B cell (primary cell): ENCODE data around the gene FER. TPM values are rescaled to one million over a fixed set of nuclear protein-coding genes. Genes with fewer than 3 reads are reported as not detected.
"Not testable (repeated sequence)": the region's sequence is repeated elsewhere in the genome, so short reads cannot be mapped to it uniquely, and the experiment has no call there.

Source experiments
- ATAC-seq: fragments of 200-7000 bp; cut with Tn5 transposase; one replicate; pipeline ENCODE4 v1.10.0; 2021; ENCODE audit warnings: low read depth, mild to moderate bottlenecking, moderate number of reproducible peaks, moderate library complexity
- CTCF ChIA-PET: fragments of 350-600 bp; sonication (Branson Sonifier 250); formaldehyde crosslinking; loops from one replicate; lab custom pipeline; 2021; ENCODE audit warnings: antibody characterized with exemption, inconsistent platforms; lab: Charles Lee
- POLR2A ChIA-PET: fragments of 350-600 bp; sonication (Branson Sonifier 250); formaldehyde crosslinking; loops from one replicate; lab custom pipeline; 2021; ENCODE audit warnings: antibody characterized with exemption; lab: Charles Lee
- DNase-seq: peaks from one replicate; pipeline ENCODE4 v3.0.0; 2013
- H2AFZ ChIP-seq: 2 replicates; pipeline ENCODE4 v1.6.1; 2012; ENCODE audit warnings: mild to moderate bottlenecking, low read depth, low read length; ENCODE audit not compliant: insufficient read depth, poor library complexity, severe bottlenecking
- H3K27ac ChIP-seq, 2 donors: 1 replicate in 1 of 2; 2 replicates in 1 of 2; pipeline ENCODE4 v1.5.1; 2012 to 2013; ENCODE audit warnings: low read length in 2 of 2, mild to moderate bottlenecking in 2 of 2, moderate library complexity in 1 of 2
- H3K27me3 ChIP-seq, 4 experiments: fragments of 200-600 bp in 1 of 4; sonication (generic) in 1 of 4; replicated peaks in 1 of 4; 1 replicate in 2 of 4; 2 replicates in 2 of 4; pipeline versions ENCODE4 v1.6.1 to v1.7.0; 2013 to 2016; ENCODE audit warnings: low read length in 3 of 4, mild to moderate bottlenecking in 2 of 4, mixed read lengths in 1 of 4, moderate library complexity in 1 of 4; ENCODE audit not compliant: insufficient read depth in 4 of 4, control insufficient read depth in 3 of 4; ENCODE audit errors: control extremely low read depth in 1 of 4
- H3K36me3 ChIP-seq, 2 experiments: replicated peaks in 1 of 2; 1 replicate in 1 of 2; 2 replicates in 1 of 2; pipeline versions ENCODE4 v1.6.1 to v1.7.1; 2013; ENCODE audit warnings: low read length in 1 of 2; ENCODE audit not compliant: insufficient read depth in 2 of 2, control insufficient read depth in 1 of 2; ENCODE audit errors: control extremely low read depth in 1 of 2, extremely low read depth in 1 of 2
- H3K4me1 ChIP-seq, 2 donors: fragments of 200-600 bp in 1 of 2; sonication (generic) in 1 of 2; 1 replicate in 1 of 2; 2 replicates in 1 of 2; pipeline versions ENCODE4 v1.5.1 to v1.6.1; 2013 to 2017; ENCODE audit warnings: low read length in 2 of 2; ENCODE audit not compliant: control insufficient read depth in 2 of 2, insufficient read depth in 2 of 2
- H3K4me2 ChIP-seq: replicated peaks from 2 replicates; pipeline ENCODE3; 2012; ENCODE audit warnings: mild to moderate bottlenecking, low read depth, low read length; ENCODE audit not compliant: poor library complexity, severe bottlenecking
- H3K4me3 ChIP-seq, 5 experiments: fragments of 200-600 bp in 1 of 5; sonication (generic) in 1 of 5; 1 replicate in 3 of 5; 2 replicates in 2 of 5; pipeline versions ENCODE4 v1.5.1 to v1.7.0; 2011 to 2016; ENCODE audit warnings: low read length in 4 of 5, mild to moderate bottlenecking in 4 of 5, low read depth in 2 of 5, control low read depth in 1 of 5, moderate library complexity in 1 of 5; ENCODE audit not compliant: insufficient read depth in 1 of 5; ENCODE audit errors: control extremely low read depth in 1 of 5, extremely low read depth in 1 of 5
- H3K79me2 ChIP-seq: fragments of 200-600 bp; sonication (generic); one replicate; pipeline ENCODE4 v1.6.0; 2016; ENCODE audit warnings: low read length; ENCODE audit not compliant: control insufficient read depth, insufficient read depth
- H3K9ac ChIP-seq: fragments of 200-600 bp; sonication (generic); 2 replicates; pipeline ENCODE4 v1.6.1; 2017; ENCODE audit warnings: mild to moderate bottlenecking, low read length, moderate library complexity
- H3K9me3 ChIP-seq, 3 donors: one replicate each; pipeline versions ENCODE4 v1.6.1 to v1.7.1; 2013; ENCODE audit warnings: low read length in 2 of 3; ENCODE audit not compliant: control insufficient read depth in 2 of 3, insufficient read depth in 1 of 3; ENCODE audit errors: control extremely low read depth in 1 of 3
- H4K20me1 ChIP-seq: 2 replicates; pipeline ENCODE4 v1.6.0; 2012; ENCODE audit warnings: mild to moderate bottlenecking, low read length; ENCODE audit not compliant: insufficient read depth, control insufficient read depth, poor library complexity, severe bottlenecking
- H3K27ac Mint-ChIP-seq: one replicate; pipeline ENCODE4 v1.8.0; 2021; ENCODE audit warnings: mixed read lengths
- H3K27me3 Mint-ChIP-seq: one replicate; pipeline ENCODE4 v1.8.0; 2021; ENCODE audit warnings: mixed read lengths
- H3K4me1 Mint-ChIP-seq: one replicate; pipeline ENCODE4 v1.8.0; 2021; ENCODE audit warnings: mixed read lengths
- H3K4me3 Mint-ChIP-seq: one replicate; pipeline ENCODE4 v1.8.0; 2021; ENCODE audit warnings: mixed read lengths
- H3K9me3 Mint-ChIP-seq: one replicate; pipeline ENCODE4 v1.8.0; 2022; ENCODE audit warnings: mixed read lengths; ENCODE audit not compliant: insufficient read depth
- EZH2 ChIP-seq: IDR thresholded peaks from 2 replicates; pipeline ENCODE4 v1.6.1; 2012; ENCODE audit warnings: borderline replicate concordance, low read depth, mild to moderate bottlenecking, moderate library complexity, low read length; ENCODE audit not compliant: insufficient read depth, poor library complexity, severe bottlenecking
- WGBS: methylation state at CpG from one replicate; pipeline ENCODE4 v1.1.5; 2013; ENCODE audit warnings: missing lambda C conversion rate; ENCODE audit not compliant: insufficient coverage; 5-methylcytosine and 5-hydroxymethylcytosine counted together
- intact Hi-C: fragments of 100-400 bp; cut with micrococcal nuclease; formaldehyde crosslinking; loops from one replicate; pipeline ENCODE4 v1.10.0; 2022
- polyA plus RNA-seq: library from polyadenylated mRNA; depleted of rRNA; stranded (reverse); fragments of >200 nt; gene quantifications from 2 replicates; pipeline ENCODE4 v1.2.3, GENCODE V29; 2012
- total RNA-seq, 2 donors: library from RNA; stranded (reverse); fragments of 120-200 nt in 1 of 2; gene quantifications; 1 replicate in 1 of 2; 2 replicates in 1 of 2; pipeline versions ENCODE4 v1.2.3 to v1.2.4, GENCODE V29; 2013 to 2022
- TF ChIP-seq, protein P1 (sequence below): fragments of 200-600 bp; IDR thresholded peaks from one replicate; pipeline ENCODE4 v1.8.0; 2022; ENCODE audit warnings: antibody characterized with exemption, mild to moderate bottlenecking

FER gene
- total and polyA plus RNA-seq, 2 donors (not counting 1 experiment from before 2014, with no cell fraction given) = 1.3 to 41.3 TPM

DNA sequence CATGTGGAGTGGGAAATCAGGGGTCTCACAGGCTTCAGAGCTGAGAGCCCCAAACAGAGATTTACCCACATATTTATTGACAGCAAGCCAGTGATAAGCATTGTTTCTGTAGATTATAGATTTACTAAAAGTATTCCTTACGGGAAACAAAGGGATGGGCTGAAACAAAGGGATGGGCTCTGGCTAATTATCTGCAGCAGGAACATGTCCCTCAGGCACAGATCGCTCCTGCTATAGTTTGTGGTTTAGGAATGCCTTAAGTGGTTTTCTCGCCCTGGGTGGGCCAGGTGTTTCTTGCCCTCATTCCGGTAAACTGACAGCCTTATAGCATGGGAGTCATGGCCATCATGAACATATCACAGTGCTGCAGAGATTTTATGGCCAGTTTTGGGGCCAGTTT is 36.9 kb downstream of the FER start:
- H3K27ac ChIP-seq, DNase-seq, H3K4me1 Mint-ChIP-seq, H3K4me3 ChIP-seq, intact Hi-C loops, H3K9me3 Mint-ChIP-seq, H4K20me1 ChIP-seq, H3K27me3 ChIP-seq, H3K4me2 ChIP-seq, POLR2A ChIA-PET, CTCF ChIA-PET, H3K9ac ChIP-seq, ATAC-seq, H2AFZ ChIP-seq, H3K27ac Mint-ChIP-seq, H3K27me3 Mint-ChIP-seq, H3K36me3 ChIP-seq, H3K4me3 Mint-ChIP-seq, H3K4me1 ChIP-seq: not testable (repeated sequence)
- Histone ChIP-seq H3K9me3 (peaks cover 0 to 36% (median 5%) of the 10 kb centered on the region in 3 donors), H3K79me2 (peaks cover 43% of the 10 kb centered on the region)
- WGBS = 97% methylated on average over 4 of the region's 4 CpGs

DNA sequence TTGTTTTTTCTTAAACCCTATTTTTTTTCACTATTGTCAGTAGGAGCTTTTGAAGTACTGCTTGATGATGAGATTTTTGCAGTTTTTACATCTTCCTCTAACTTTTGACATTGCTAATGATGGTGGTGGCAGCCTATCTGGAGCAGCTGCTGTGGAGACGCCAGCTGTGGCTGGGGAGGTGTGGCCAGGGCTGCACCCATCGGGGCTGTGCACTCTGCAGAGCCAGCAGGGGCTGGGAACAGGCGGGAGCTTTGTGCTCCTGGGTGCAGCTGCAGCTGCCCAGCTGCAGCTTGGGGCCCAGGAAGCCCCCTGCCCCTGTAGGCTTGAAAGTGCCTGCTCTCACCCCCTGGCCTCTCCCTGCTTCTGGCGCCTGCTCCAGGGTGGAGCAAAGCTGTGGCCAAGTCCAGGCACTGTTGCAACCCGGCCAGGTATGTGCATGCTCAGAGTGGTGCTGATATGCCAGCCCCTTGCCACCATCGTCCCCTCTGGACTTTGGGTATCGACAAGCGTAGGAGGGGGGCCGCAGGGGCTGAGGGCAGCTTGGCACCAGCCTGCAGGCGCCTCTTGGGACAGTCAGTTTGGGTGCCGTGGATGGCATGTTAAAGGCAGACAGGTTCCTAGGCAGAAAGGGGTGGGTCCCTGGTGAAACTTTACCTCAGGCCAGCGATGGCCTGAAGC is 39.2 kb downstream of the FER start:
- Histone ChIP-seq H4K20me1 (peaks cover 5% of the 10 kb centered on the region), H3K4me2 (no peak overlapping the region), H3K9ac (no peak overlapping the region), H3K4me3 (no peak overlapping the region), H3K9me3 (peaks cover 0 to 36% (median 5%) of the 10 kb centered on the region in 3 donors), H3K27me3 (no peaks in the 10 kb centered on the region), H3K27ac (no peak overlapping the region), H2AFZ (no peak overlapping the region), H3K4me1 (no peaks in the 10 kb centered on the region), H3K79me2 (peaks cover 29% of the 10 kb centered on the region), H3K36me3 (peaks cover 0 to 4% of the 10 kb centered on the region in 2 experiments)
- no peak for ATAC-seq
- Mint-ChIP-seq H3K9me3 (no peaks in the 10 kb centered on the region), H3K4me1 (peaks cover 2% of the 10 kb centered on the region), H3K4me3 (no peak overlapping the region), H3K27ac (no peak overlapping the region), H3K27me3 (no peaks in the 10 kb centered on the region)
- ChIA-PET CTCF (no interaction called here), POLR2A (no interaction called here)
- TF ChIP-seq, protein P1, sequence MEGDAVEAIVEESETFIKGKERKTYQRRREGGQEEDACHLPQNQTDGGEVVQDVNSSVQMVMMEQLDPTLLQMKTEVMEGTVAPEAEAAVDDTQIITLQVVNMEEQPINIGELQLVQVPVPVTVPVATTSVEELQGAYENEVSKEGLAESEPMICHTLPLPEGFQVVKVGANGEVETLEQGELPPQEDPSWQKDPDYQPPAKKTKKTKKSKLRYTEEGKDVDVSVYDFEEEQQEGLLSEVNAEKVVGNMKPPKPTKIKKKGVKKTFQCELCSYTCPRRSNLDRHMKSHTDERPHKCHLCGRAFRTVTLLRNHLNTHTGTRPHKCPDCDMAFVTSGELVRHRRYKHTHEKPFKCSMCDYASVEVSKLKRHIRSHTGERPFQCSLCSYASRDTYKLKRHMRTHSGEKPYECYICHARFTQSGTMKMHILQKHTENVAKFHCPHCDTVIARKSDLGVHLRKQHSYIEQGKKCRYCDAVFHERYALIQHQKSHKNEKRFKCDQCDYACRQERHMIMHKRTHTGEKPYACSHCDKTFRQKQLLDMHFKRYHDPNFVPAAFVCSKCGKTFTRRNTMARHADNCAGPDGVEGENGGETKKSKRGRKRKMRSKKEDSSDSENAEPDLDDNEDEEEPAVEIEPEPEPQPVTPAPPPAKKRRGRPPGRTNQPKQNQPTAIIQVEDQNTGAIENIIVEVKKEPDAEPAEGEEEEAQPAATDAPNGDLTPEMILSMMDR = no peak
- no peak for TF ChIP-seq EZH2
- WGBS = 92% methylated on average over 12 of the region's 12 CpGs
- intact Hi-C loops = no loop called here
- DNase-seq = no peak
